K562 (cell line): Measurements from ENCODE around the gene MYO7A. TPM values are rescaled to one million over a fixed set of nuclear protein-coding genes. Genes with fewer than 3 reads are reported as not detected.

Experiments
- ATAC-seq: fragments of 200-7000 bp; cut with Tn5 transposase; 3 replicates; pipeline ENCODE4 v1.9.1; 2020; ENCODE audit warnings: moderate library complexity
- BruUV-seq: library from RNA; stranded (reverse); fragments of 400-500 nt; replicated peaks from 2 replicates; lab custom pipeline; 2021; lab: Mats Ljungman, UMichigan
- CTCF ChIA-PET: fragments of 300-600 bp; formaldehyde crosslinking; extraction: SDS; loops from one replicate; lab custom pipeline; 2021; ENCODE audit warnings: low intra/inter-chr PET ratio; lab: Yijun Ruan, JAX
- POLR2A ChIA-PET: fragments of 300-600, 350-650 bp; sonication (Branson Sonifier 250); formaldehyde crosslinking; extraction: SDS; loops from one replicate; lab custom pipeline; 2021; ENCODE audit warnings: antibody characterized with exemption, inconsistent platforms; lab: Yijun Ruan, JAX
- DNase-seq, 4 experiments: peaks; one replicate each; pipeline versions ENCODE4 v3.0.0 to v3.0.0-alpha.2; 2011 to 2018; ENCODE audit warnings: low spot score in 3 of 4, mixed read lengths in 3 of 4; ENCODE audit errors: extremely low read depth in 1 of 4
- FAIRE-seq: peaks from 2 replicates; lab custom pipeline; 2011; peaks lifted over from hg19 to GRCh38; lab: Jason Lieb, UNC
- H2AFZ ChIP-seq: 2 replicates; pipeline ENCODE4 v1.6.0; 2011; ENCODE audit warnings: low read depth, low read length, control low read depth, inconsistent platforms
- H3K27ac ChIP-seq: fragments of 200-600 bp; 3 replicates; pipeline ENCODE4 v1.8.0; 2011; ENCODE audit warnings: low read depth, mild to moderate bottlenecking, control low read depth, inconsistent platforms, low read length, moderate library complexity, mixed read lengths; ENCODE audit errors: extremely low read depth
- H3K27me3 ChIP-seq, 2 experiments: fragments of 300-600 bp in 1 of 2; 2 replicates in 1 of 2; 3 replicates in 1 of 2; pipeline versions ENCODE4 v1.6.0 to v1.8.0; 2011; ENCODE audit warnings: inconsistent platforms in 2 of 2, low read length in 2 of 2, mild to moderate bottlenecking in 1 of 2, mixed read lengths in 1 of 2, moderate library complexity in 1 of 2; ENCODE audit not compliant: control insufficient read depth in 2 of 2, insufficient read depth in 2 of 2
- H3K36me3 ChIP-seq: fragments of 300-600 bp; 3 replicates; pipeline ENCODE4 v1.8.0; 2011; ENCODE audit warnings: mild to moderate bottlenecking, low read length, inconsistent platforms; ENCODE audit not compliant: control insufficient read depth, insufficient read depth
- H3K4me1 ChIP-seq, 2 experiments: fragments of 200-600 bp in 1 of 2; replicated peaks in 1 of 2; 2 replicates in 1 of 2; 3 replicates in 1 of 2; pipeline versions ENCODE4 v1.5.1 to v1.8.0; 2011; ENCODE audit warnings: inconsistent platforms in 2 of 2, low read length in 2 of 2, mild to moderate bottlenecking in 1 of 2, mixed read lengths in 1 of 2, moderate library complexity in 1 of 2; ENCODE audit not compliant: control insufficient read depth in 2 of 2, insufficient read depth in 2 of 2
- H3K4me2 ChIP-seq: 2 replicates; pipeline ENCODE4 v1.6.1; 2011; ENCODE audit warnings: low read length, control low read depth, inconsistent platforms, mixed read lengths; ENCODE audit not compliant: insufficient read depth
- H3K4me3 ChIP-seq: fragments of 200-600 bp; sonication (generic), shearing (Covaris generic); 2 replicates; pipeline ENCODE4 v1.5.1; 2016; ENCODE audit warnings: control low read depth, inconsistent platforms
- H3K79me2 ChIP-seq: fragments of 200-600 bp; 3 replicates; pipeline ENCODE4 v1.8.0; 2011; ENCODE audit warnings: low read length, inconsistent platforms; ENCODE audit not compliant: control insufficient read depth, insufficient read depth
- H3K9ac ChIP-seq, 2 experiments: 2 replicates each; pipeline versions ENCODE4 v1.6.0 to v1.6.1; 2011; ENCODE audit warnings: low read depth in 2 of 2, low read length in 2 of 2, control low read depth in 1 of 2, inconsistent platforms in 1 of 2, mild to moderate bottlenecking in 1 of 2, mixed read lengths in 1 of 2; ENCODE audit not compliant: insufficient read depth in 1 of 2
- H3K9me1 ChIP-seq: one replicate; pipeline ENCODE4 v1.6.0; 2011; ENCODE audit warnings: inconsistent platforms, mild to moderate bottlenecking, low read length, moderate library complexity; ENCODE audit not compliant: control insufficient read depth, insufficient read depth
- H3K9me3 ChIP-seq: replicated peaks from 2 replicates; pipeline ENCODE4 v1.5.1; 2011; ENCODE audit warnings: low read depth, low read length, inconsistent platforms; ENCODE audit not compliant: control insufficient read depth, insufficient read depth
- H4K20me1 ChIP-seq: replicated peaks from 2 replicates; pipeline ENCODE4 v1.6.1; 2011; ENCODE audit warnings: low read length, inconsistent platforms, mixed read lengths; ENCODE audit not compliant: control insufficient read depth, insufficient read depth
- CBX2 ChIP-seq: fragments of 200-600 bp; sonication (generic); IDR thresholded peaks from one replicate; pipeline ENCODE4 v1.6.1; 2012; ENCODE audit warnings: mild to moderate bottlenecking, low read length, inconsistent platforms; ENCODE audit not compliant: insufficient read depth, poor library complexity, severe bottlenecking
- GABPB2 ChIP-seq: fragments of 250-450 bp; sonication (Bioruptor Pico); conservative IDR thresholded peaks from 2 replicates; pipeline ENCODE4 v1.5.1; 2021; ENCODE audit warnings: mild to moderate bottlenecking
- IRF2 ChIP-seq: sonication (generic); formaldehyde crosslinking; IDR thresholded peaks from 2 replicates; pipeline ENCODE4 v1.8.1; 2022; ENCODE audit warnings: mild to moderate bottlenecking, missing genetic modification reagents
- L3MBTL2 ChIP-seq: fragments of 450-650 bp; IDR thresholded peaks from 2 replicates; pipeline ENCODE4 v1.6.1; 2016; ENCODE audit warnings: mild to moderate bottlenecking, moderate library complexity
- PML ChIP-seq: IDR thresholded peaks from 2 replicates; pipeline ENCODE4 v1.6.1; 2012; ENCODE audit warnings: low read length, inconsistent platforms
- SETDB1 ChIP-seq: IDR thresholded peaks from one replicate; pipeline ENCODE4 v1.6.1; 2012; ENCODE audit warnings: low read length, control low read depth, inconsistent platforms
- SRSF3 ChIP-seq: fragments of 200-400 bp; formaldehyde crosslinking; IDR thresholded peaks from 2 replicates; pipeline ENCODE4 v1.6.1; 2016; ENCODE audit warnings: mild to moderate bottlenecking, low read length, moderate library complexity; ENCODE audit not compliant: insufficient read depth
- SRSF7 ChIP-seq: fragments of 200-400 bp; formaldehyde crosslinking; optimal IDR thresholded peaks from 2 replicates; pipeline ENCODE3; 2017; ENCODE audit warnings: mild to moderate bottlenecking, low read depth, low read length
- ZFP30 ChIP-seq: fragments of 250-450 bp; sonication (Bioruptor Pico); IDR thresholded peaks from 2 replicates; pipeline ENCODE4 v1.8.0; 2022; ENCODE audit warnings: moderate library complexity, mild to moderate bottlenecking, inconsistent platforms, borderline replicate concordance
- ZNF174 ChIP-seq: fragments of 250-450 bp; sonication (Bioruptor Pico); IDR thresholded peaks from 2 replicates; pipeline ENCODE4 v1.4.0; 2020; ENCODE audit warnings: mild to moderate bottlenecking
- ZNF507 ChIP-seq: conservative IDR thresholded peaks from 2 replicates; pipeline ENCODE4 v1.6.1; 2017; ENCODE audit warnings: missing genetic modification characterization, missing compliant biosample characterization
- WGBS: fragments of 100-300 bp; shearing (Covaris generic); methylation state at CpG from one replicate; pipeline ENCODE4 v1.1.6; 2016; ENCODE audit warnings: low coverage, mixed read lengths; ENCODE audit not compliant: insufficient coverage; ENCODE audit errors: missing lambda C conversion rate; 5-methylcytosine and 5-hydroxymethylcytosine counted together
- in situ Hi-C: fragments of 300-500 bp; cut with MboI; formaldehyde crosslinking; loops from 4 replicates; pipeline ENCODE4 v1.15.0; 2018; ENCODE audit warnings: inconsistent platforms, mixed read lengths
- intact Hi-C: fragments of 100-400 bp; cut with micrococcal nuclease; formaldehyde crosslinking; loops from 2 replicates; pipeline ENCODE4 v1.14.2; 2022
- polyA plus RNA-seq, 8 experiments: library from polyadenylated mRNA; depleted of rRNA in 4 of 8; stranded (reverse) in 5 of 8; unstranded in 3 of 8; fragments of >200 nt; fragmentation: Nextera tagmentation in 2 of 8; fragmentation: Illumina TruSeq in 1 of 8; extraction: Ambion mirVana in 2 of 8; extraction: Trizol in 1 of 8; gene quantifications; 2 replicates each; pipeline versions ENCODE4 v1.2.1 to v1.2.3, GENCODE V29; 2011 to 2014; ENCODE audit warnings: inconsistent platforms in 1 of 8, missing spikeins in 1 of 8
- total RNA-seq, 7 experiments: library from RNA; depleted of rRNA in 6 of 7; stranded (reverse); fragments of >200 nt in 6 of 7; fragmentation: Illumina TruSeq in 2 of 7; extraction: Trizol in 2 of 7; gene quantifications; 2 replicates each; pipeline versions ENCODE4 v1.2.1 to v1.2.3, GENCODE V29; 2011 to 2021; ENCODE audit warnings: low replicate concordance in 1 of 7

MYO7A gene
- total and polyA plus RNA-seq, 9 of the 15 experiments (the other 6 are each of a cell fraction or from before 2014, with no cell fraction given), result 0.01 to 0.11 (median 0.07) TPM; not detected in 1

- Histone ChIP-seq H3K9me1 (no peaks in the 10 kb centered on the region), H4K20me1 (no peaks in the 10 kb centered on the region), H3K4me1 (no peaks in the 10 kb centered on the region), H3K9me3 (no peaks in the 10 kb centered on the region), H3K36me3 (no peaks in the 10 kb centered on the region), H3K4me2 (no peak overlapping the region), H3K4me3 (no peak overlapping the region), H3K79me2 (no peaks in the 10 kb centered on the region), H3K9ac (no peak overlapping the region; a peak in 1 of 4 replicates), H3K27me3 (peaks cover 23 to 66% of the 10 kb centered on the region in 2 experiments; a peak in 4 of 5 replicates), H3K27ac (no peak overlapping the region), H2AFZ (no peak overlapping the region)
- TF ChIP-seq SRSF7, result no peak
- TF ChIP-seq ZNF174, result no peak
- TF ChIP-seq PML, result no peak
- TF ChIP-seq ZFP30 (CRISPR knock-in tag), result no peak
- TF ChIP-seq SETDB1, result no peak
- no peak for TF ChIP-seq IRF2
- no peak for TF ChIP-seq SRSF3
- TF ChIP-seq GABPB2 (CRISPR knock-in tag), result no peak
- TF ChIP-seq CBX2, result no peak
- TF ChIP-seq L3MBTL2, result no peak
- TF ChIP-seq ZNF507, result no peak
- no peak for FAIRE-seq
- no peak for DNase-seq
- in situ Hi-C loops, result loop anchor here (10.0 kb wide), 1 partner anchor 138 kb away; no protein-coding TSS in a partner anchor
- ChIA-PET POLR2A (no interaction called here), CTCF (no interaction called here)
- WGBS, result 2% methylated on average over 21 of the region's 21 CpGs
- intact Hi-C loops, result no loop called here
- ATAC-seq, result no peak
- no TSS peak for BruUV-seq
These were observed 54.7 kb downstream of the MYO7A start for GRCh38 chr11:77182542-77183430.
